ENCODE measurements around the gene ZNF688. TPM values are rescaled to one million over a fixed set of nuclear protein-coding genes. Genes with fewer than 3 reads are reported as not detected.
"Not testable (repeated sequence)": the region's sequence is repeated elsewhere in the genome, so short reads cannot be mapped to it uniquely, and the experiment has no call there.

The ZNF688 gene
- total RNA-seq, 2 donors from 2014 or later = 16.6 to 24.4 TPM

DNA sequence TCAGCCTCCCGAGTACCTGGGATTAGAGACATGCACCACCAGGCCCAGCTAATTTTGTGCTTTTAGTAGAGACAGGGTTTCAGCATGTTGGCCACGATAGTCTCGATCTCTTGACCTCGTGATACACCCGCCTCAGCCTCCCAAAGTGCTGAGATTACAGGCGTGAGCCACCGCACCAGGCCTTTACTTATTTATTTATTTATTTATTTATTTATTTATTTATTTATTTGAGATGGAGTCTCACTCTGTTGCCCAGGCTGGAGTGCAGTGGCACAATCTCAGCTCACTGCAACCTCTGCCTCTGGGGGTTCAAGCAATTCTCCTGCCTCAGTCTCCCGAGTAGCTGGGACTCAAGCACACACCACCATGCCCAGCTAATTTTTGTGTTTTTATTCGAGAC, 19.4 kb upstream of the ZNF688 start:
- intact Hi-C loops (cut with DNase I, micrococcal nuclease); DNase-seq; ATAC-seq: not testable (repeated sequence)

DNA sequence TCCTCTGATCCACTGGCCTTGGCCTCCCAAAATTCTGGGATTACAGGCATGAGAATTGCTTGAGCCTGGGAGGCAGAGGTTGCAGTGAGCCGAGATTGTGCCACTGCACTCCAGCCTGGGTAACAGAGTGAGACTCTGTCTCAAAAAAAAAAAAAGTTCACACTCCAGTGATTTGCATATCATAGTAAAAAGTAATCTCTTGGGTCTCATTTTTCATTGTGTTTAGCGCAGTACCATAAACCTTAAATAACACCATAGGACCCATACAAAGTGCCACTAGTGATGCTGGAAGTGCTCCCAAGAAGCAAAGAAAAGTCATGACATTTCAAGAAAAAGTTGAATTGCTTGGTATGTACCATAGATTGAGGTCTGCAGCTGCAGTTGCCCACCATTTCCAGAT, 18.1 kb upstream of the ZNF688 start:
- DNase-seq; intact Hi-C loops (cut with DNase I, micrococcal nuclease); ATAC-seq: not testable (repeated sequence)

DNA sequence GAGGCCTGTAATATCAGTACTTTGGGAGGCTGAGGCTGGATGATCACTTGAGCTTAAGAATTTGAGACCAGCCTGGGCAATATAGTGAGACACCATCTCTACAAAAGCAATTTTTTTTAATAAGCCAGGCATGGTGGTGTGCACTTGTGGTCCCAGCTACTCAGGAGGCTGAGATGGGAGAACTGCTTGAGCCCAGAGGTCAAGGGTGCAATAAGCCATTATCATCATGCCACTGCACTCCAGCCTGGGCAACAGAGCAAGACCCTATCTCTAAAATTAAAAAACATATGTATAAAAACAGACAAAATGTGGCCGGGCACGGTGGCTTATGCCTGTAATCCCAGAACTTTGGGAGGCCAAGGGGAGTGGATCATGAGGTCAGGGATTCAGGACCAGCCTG, 17.1 kb upstream of the ZNF688 start:
- ATAC-seq = no peak
- intact Hi-C loops (cut with DNase I, micrococcal nuclease) = no loop called here
- DNase-seq = no peak

DNA sequence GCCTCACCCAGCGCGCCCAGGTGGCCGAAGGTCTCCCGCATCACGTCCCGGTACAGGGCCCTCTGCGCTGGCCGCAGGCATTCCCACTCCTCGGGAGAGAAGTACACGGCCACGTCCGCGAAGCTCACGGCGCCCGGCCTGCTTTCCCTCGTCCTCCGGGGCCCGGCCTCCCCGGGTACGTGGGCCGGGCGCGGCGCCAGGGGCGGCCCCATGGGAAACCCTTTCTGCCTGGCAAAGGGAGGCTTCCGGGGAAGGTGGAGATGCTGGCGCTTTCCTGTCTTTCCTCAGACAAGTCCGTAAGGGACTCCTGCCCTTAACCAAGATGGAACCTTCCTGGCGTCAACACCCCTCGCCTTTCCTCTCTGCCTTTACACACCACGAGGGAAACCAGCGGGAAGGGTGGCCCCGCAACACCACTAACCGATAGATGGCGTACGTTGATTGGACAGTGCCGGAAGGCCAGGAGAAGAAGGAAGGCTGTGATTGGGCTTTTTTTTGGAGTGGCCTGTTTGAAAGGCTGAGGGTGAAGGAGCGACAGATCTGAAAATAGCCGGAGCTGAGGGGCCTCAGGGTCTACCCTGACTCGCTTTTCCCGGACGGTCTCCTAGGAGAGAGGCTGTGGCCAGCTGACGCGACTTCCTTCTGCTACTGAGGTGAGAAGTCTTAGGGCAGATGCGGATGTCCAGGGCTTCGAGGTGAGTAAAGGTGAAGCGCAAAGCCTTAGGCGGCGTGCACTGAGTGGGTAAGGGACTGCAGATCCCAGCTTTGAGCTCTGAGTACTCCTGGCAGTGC, 14.1 kb upstream of the ZNF688 start, which contains the start of gene ZNF785:
Gene ZNF785 (minus strand): TSS at position 298 of the 792 bp plus-strand sequence. CDS start 86 bp downstream, at position 212.
- peak; percentile 91 for ATAC-seq
- intact Hi-C loops (cut with DNase I, micrococcal nuclease) = no loop called here
- DNase-seq = peak; percentile 92 to 98

DNA sequence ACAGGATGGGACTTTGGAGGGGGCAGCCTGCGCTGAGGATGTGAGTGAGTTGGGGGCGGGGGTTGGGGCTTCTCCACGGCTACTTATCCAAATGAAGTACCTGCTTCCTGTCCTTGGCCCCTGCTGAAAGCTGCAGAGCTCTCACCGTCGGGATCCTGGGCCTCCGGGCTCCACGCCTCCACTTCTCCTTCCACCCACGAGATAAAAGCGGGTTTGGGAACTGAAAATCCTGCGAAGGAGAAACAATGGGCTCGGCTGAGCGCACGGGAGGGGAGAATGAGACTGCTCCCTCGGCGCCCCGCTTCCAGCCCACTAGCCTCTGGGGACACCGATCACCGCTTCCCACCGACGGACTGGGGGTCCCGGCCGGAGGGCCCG, 13.5 kb upstream of the ZNF688 start:
- intact Hi-C loops (cut with DNase I, micrococcal nuclease) = no loop called here
- DNase-seq = no peak
- peak; percentile 15 for ATAC-seq

DNA sequence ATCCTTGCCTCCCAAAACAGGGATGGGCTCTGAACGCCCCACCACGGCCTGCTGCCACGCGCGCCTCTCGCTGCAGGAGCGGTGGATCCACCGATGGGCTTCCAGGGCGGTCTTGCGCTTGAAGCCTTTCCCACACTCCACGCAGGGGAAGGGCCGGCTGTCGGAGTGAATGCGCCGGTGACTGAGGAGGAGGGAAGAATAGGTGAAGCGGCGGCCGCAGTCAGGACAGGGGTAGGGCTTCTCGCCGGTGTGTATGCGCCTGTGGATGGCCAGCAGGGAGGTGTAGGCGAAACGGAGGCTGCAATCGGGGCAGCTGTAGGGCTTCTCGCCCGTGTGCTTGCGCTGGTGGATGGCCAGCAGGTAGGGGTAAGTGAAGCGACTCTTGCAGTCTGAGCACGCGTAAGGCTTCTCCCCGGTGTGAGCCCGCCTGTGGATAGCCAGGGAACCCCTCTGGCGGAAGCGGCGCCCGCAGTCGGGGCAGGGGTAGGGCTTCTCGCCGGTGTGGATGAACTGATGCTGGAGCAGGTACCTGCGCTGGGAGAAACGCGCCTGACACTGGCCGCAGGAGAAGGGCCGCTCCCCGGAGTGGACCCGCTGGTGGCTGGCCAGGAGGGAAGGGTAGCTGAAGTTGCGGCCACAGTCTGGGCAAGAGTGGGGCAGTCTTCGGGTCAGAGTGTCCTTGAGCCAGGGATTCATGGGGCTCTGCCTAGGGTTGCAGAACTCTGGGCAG, 11.3 kb upstream of the ZNF688 start:
- ATAC-seq (no peak), DNase-seq (no peak)
- intact Hi-C loops (cut with DNase I, micrococcal nuclease) = no loop called here

DNA sequence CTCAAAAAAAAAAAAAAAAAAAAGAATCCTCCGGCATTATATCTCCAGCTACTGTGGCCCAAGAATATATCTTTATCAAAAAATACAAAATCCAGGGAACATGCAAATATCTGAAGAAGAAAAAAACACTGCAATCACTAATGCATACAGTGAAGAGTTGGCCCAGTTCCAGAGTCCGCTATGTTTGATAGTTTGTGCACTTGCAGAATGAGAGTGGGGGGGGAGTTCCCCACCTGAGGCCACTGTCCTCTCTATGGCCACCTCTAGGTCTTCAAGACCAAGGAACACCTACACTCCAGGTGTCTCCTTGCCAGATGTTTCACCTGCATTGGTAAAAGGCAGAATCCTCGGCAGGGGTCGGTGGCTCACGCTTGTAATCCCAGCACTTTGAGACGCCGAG, 9.9 kb upstream of the ZNF688 start:
- intact Hi-C loops (cut with DNase I, micrococcal nuclease) = no loop called here
- no peak for ATAC-seq
- DNase-seq = no peak

DNA sequence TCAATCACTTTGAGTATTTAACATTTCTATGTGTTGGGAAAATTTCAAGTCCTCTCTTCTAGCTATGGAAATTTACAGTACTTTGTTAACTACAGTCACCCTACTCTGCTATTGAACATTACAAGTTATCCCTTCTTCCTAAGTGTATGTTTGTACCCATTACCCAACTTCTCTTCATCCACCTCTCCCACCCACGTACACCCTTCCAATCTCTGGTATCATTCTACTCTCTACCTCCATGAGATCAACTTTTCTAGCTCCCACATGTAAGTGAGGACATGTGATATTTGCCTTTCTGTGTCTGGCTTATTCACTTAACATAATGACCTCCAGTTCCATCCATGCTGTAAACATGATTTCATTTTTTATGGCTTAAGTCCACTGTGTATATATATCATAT, 3.2 kb upstream of the ZNF688 start:
- intact Hi-C loops (cut with DNase I, micrococcal nuclease) = no loop called here
- DNase-seq = no peak
- no peak for ATAC-seq

DNA sequence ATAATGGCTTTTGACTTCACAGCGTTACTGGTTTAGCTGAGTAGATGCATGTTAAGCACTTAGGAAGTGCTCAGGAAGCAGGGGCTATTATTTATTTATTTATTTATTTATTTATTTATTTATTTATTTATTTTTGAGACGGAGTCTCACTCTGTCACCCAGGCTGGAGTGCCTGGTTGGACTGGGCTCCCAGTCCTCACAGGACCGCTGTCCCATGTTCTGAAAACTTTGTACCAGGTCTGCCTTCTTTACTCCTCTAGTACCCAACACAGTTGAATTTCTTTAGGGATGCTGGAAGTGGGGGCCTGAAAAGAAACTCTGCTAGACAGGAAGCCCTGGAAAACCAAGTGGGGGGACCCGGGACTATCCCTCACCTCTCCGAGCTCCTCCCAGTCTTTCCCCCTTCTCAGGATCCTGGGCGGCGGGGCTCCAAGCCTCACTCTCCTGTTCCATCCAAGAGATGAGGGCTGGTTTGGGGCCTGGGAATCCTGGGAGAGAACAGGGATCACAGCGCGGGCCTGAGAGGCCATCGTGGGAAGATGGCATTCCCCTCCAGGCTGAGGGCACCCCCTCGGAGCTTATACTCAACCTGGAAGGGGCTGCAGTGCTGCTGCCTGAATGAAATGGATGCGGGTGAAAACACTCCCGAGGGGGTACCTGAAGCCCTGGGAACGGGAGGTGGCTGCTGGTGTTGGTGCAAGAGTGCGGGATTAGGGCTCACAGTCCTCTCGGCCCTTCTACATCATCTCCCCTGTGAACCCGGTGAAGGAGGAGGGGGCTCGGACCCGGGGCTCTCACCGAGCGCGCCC, 674 bp downstream of the ZNF688 start:
- ATAC-seq (peak; percentile 16), DNase-seq (peak in 1 of 2 donors; percentile 50)
- intact Hi-C loops (cut with DNase I, micrococcal nuclease) = no loop called here

DNA sequence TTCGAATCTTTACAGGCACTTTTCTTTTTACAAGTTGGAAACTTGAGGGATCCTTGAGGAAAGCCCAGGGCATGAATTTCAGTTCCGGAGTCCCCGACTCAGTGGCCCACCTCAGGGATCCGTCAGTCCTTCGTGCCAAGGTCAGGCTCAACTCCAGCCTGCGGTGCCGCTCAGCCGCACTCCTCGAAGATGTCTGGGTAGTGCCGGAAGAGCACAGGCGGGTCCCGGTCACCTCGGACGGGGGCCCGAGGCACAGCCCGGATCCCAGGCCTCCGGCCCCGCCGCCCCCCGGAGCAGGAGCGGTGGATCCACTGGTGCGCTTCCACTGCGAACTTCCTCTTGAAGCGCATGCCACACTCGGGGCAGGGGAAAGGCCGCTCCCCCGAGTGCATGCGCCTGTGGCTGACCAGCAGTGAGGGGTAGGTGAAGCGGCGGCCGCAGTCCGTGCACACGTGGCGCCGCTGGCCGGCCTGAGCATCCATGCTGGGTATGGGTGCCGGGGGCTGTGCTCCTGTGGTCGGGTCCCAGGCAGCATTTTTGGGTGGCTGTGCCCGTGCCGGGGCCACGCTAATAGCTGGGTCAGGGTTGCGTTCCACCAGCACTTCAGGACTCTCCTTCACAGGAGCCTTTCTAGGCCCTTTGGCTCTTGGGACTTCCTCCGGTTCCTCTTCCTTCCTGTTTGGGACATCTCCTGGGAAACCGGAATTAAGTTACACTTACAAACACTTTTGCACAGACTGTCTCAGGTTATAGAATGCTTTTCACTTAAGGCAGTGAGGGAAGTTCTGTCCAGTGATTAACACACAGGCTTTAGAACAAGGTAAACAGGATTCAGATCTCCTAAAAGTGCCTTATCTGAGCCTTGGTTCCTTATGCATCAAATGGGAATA, 1.5 kb downstream of the ZNF688 start:
- no peak for ATAC-seq
- no peak for DNase-seq
- intact Hi-C loops (cut with DNase I, micrococcal nuclease) = no loop called here

DNA sequence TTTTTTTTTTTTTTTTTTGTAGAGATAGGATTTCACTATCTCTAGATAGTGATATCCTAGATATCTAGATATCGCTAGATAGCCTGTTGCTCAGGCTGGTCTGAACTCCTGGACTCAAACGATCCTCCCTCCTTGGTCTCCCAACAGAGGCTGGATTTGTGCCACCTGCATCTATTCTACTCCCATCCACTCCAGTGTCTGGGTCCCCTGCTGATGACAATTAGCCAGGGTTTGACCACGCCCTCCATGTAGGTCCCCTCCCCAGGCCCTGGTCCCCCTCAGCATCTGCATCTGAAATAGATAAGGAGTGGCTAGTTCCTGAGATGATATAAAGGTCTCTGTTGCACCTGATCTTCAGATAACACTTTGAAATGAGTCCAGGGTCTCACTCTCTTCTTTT, 2.2 kb downstream of the ZNF688 start:
- DNase-seq (no peak), ATAC-seq (no peak)
- intact Hi-C loops (cut with DNase I, micrococcal nuclease) = no loop called here

DNA sequence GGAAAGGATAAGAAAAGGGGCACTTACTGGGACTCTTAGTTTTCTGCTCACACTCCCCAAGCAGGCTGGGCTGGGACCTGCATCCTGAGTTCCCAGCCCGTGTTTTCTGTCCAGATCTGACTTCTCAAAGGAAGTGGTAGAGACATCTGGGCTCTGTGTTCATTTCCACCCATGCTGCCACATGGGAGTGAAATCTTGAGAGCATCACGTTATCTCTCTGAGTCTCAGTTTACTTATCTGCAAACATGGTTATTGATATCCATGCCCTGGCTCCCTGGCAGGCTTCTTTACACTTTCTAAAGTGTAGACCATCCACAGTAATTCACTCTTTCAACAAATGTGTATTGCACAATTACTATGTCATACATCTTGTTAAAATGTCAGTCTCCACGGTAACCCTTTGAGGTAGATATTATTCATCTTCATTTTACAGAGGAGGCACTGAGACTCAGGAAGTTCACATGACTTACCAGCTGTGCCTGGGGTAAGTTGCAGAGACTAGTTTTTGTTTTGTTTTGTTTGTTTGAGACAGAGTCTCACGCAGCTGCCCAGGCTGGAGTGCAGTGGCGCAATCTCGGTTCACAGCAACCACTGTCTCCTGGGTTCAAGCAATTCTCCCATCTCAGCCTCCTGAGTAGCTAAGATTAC, 3.4 kb downstream of the ZNF688 start:
- no peak for ATAC-seq
- intact Hi-C loops (cut with DNase I, micrococcal nuclease) = no loop called here
- no peak for DNase-seq

DNA sequence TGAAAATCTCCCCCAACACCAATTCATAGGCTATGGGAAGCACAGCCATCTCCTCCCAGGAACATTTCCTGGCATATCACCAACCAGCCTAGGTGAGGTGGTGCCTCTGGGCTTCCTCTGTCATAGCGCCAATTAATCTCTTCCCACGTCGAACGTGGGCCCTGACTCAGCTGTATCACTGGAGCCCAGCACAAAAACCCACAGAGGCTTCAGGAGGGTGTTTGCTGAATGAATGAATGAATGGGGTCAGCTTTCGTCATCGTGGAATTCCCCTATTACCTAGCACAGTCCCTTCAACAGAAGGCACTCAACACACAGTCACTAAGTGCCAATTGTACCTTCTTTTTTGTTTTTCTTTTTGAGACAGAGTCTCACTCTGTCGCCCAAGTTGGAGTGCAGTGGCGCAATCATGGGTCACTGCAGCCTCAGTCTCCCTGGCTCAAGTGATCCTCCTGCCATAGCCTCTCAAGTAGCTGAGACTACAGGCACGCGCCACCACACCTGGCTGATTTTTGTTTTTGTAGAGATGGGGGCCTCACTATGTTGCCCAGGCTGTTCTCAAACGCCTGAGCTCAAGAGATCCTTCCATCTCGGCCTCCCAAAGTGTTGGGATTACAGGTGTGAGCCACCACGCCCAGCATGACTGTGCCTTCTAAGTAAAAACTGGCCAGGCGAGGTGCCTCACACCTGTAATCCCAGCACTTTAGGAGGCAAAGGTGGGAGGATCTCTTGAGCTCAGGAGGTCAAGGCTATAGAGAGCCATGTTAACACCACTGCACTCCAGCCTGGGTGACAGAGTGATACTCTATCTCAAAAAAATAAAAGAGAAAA, 4.1 kb downstream of the ZNF688 start:
- ATAC-seq (no peak), DNase-seq (no peak)
- intact Hi-C loops (cut with DNase I, micrococcal nuclease) = no loop called here

DNA sequence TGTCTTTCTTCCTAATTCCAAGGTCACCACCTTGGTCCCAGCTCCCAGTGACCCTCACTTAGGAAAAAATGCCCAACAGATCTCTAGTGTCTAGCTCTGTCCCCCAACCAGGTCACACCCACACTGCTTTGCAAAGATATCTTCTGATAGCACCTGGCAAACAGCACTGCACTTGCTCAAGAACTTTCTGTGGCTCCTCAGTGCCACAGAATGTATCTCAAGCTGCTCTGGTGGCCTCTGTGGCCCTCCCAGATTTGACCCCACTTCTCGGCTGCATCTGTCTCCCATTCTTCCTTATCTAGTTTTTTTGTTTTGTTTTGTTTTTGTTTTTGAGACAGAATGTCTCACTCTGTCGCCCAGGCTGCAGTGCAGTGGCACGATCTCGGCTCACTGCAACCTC, 5.0 kb downstream of the ZNF688 start:
- no peak for ATAC-seq
- intact Hi-C loops (cut with DNase I, micrococcal nuclease) = no loop called here
- no peak for DNase-seq

DNA sequence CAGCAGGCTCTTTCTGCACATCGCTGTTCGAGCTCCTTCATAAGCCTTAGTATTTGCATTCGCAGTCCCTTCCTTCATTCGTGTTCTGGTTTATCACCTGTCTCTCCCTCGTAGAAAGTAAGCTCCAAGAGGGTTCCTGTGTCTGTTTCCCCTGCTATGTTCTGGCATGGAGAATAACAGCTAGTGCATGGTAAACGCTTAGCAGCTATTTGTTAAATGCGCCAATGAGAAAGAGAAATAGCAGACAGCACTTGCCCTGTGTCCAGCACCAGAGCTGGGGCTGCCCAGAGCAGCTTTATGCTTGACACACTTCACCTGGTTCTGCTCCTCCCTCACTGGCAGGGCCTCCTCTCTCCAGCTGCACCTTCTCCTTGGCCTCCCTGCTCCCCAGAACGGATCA, 5.5 kb downstream of the ZNF688 start:
- intact Hi-C loops (cut with DNase I, micrococcal nuclease) = no loop called here
- DNase-seq (no peak), ATAC-seq (no peak)

DNA sequence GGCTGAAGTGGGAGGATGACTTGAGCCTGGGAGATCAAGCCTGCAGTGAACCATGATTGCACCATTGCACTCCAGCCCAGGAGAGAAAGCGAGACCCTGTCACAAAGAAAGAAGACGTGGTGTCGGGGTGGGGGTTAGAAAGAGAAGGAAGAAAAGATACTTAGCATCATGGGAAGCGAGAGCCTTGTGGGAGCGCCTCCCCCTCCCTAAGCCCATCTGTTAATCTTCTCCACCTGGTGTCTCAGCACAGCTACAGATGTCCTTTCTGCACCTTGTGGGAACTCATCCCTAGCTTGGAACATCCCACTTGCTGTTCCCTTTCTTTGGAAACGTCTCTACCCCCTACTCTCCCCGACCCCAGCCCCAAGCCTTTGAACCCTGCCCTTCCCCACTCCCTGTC, 6.0 kb downstream of the ZNF688 start:
- no peak for DNase-seq
- intact Hi-C loops (cut with DNase I, micrococcal nuclease) = no loop called here
- no peak for ATAC-seq

DNA sequence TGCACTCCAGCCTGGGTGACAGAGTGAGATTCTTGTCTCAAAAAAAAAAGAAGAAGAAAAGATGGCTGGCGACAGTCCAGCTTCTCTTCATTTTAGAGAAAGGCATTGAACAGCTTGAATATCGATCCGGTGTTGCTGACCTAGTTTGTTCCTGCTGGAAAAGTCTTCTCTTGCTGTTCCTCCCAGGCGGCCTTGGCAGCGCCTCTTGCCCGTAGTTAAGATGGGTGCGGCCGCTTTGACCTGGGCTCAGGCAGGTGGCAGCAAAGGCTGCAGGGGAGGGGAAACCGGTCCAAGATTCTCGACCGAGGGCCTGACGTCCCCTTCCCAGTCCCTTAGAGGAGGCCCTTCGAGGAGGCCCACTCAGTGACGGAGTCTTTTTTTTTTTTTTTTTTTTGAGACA, 9.5 kb downstream of the ZNF688 start:
- DNase-seq = peak; percentile 63 to 75
- ATAC-seq = peak; percentile 35
- intact Hi-C loops (cut with DNase I, micrococcal nuclease) = no loop called here
